Measurements from ENCODE around the gene LYST. TPM values are rescaled to one million over a fixed set of nuclear protein-coding genes. Genes with fewer than 3 reads are reported as not detected.
"Not testable (repeated sequence)": the region's sequence is repeated elsewhere in the genome, so short reads cannot be mapped to it uniquely, and the experiment has no call there.

LYST gene
- total RNA-seq, 1 experiment from 2014 or later: 146 TPM

- in situ Hi-C loops (cut with HindIII; ENCODE audit: low pct_unique_long_range_greater_than_20kb, low sequenced_read_pairs); DNase-seq (ENCODE audit: low read depth, low spot score): not testable (repeated sequence)
Measured at GRCh38 chr1:235754186-235754585, 112.5 kb downstream of the LYST start.

GRCh38 chr1:235749755-235750300 is 116.9 kb downstream of the LYST start:
- DNase-seq (ENCODE audit: low read depth, low spot score): no peak
- in situ Hi-C loops (cut with HindIII; ENCODE audit: low pct_unique_long_range_greater_than_20kb, low sequenced_read_pairs): no loop called here

GRCh38 chr1:235748747-235749146 is 118.0 kb downstream of the LYST start:
- in situ Hi-C loops (cut with HindIII; ENCODE audit: low pct_unique_long_range_greater_than_20kb, low sequenced_read_pairs): no loop called here
- no peak for DNase-seq (ENCODE audit: low read depth, low spot score)

- DNase-seq (ENCODE audit: low read depth, low spot score): no peak
- in situ Hi-C loops (cut with HindIII; ENCODE audit: low pct_unique_long_range_greater_than_20kb, low sequenced_read_pairs): no loop called here
Measured at GRCh38 chr1:235746245-235746644, 120.5 kb downstream of the LYST start.

- DNase-seq (ENCODE audit: low read depth, low spot score): no peak
- in situ Hi-C loops (cut with HindIII; ENCODE audit: low pct_unique_long_range_greater_than_20kb, low sequenced_read_pairs): no loop called here
Measured at GRCh38 chr1:235745503-235746136, 121.1 kb downstream of the LYST start.

GRCh38 chr1:235742914-235743599 is 123.6 kb downstream of the LYST start:
- in situ Hi-C loops (cut with HindIII; ENCODE audit: low pct_unique_long_range_greater_than_20kb, low sequenced_read_pairs): no loop called here
- no peak for DNase-seq (ENCODE audit: low read depth, low spot score)

- in situ Hi-C loops (cut with HindIII; ENCODE audit: low pct_unique_long_range_greater_than_20kb, low sequenced_read_pairs): no loop called here
- DNase-seq (ENCODE audit: low read depth, low spot score): no peak
Measured at GRCh38 chr1:235741294-235741693, 125.4 kb downstream of the LYST start.

- in situ Hi-C loops (cut with HindIII; ENCODE audit: low pct_unique_long_range_greater_than_20kb, low sequenced_read_pairs): no loop called here
- DNase-seq (ENCODE audit: low read depth, low spot score): no peak
Measured at GRCh38 chr1:235739631-235740030, 127.1 kb downstream of the LYST start.

- in situ Hi-C loops (cut with HindIII; ENCODE audit: low pct_unique_long_range_greater_than_20kb, low sequenced_read_pairs): no loop called here
Measured at GRCh38 chr1:235739124-235739523, 127.6 kb downstream of the LYST start.

GRCh38 chr1:235737751-235738150 is 129.0 kb downstream of the LYST start:
- in situ Hi-C loops (cut with HindIII; ENCODE audit: low pct_unique_long_range_greater_than_20kb, low sequenced_read_pairs): no loop called here

More at GRCh38 chr1:235739124-235739523, 127.6 kb downstream of the LYST start:
- no peak for DNase-seq (ENCODE audit: low read depth, low spot score)

GRCh38 chr1:235736263-235736662 is 130.4 kb downstream of the LYST start:
- in situ Hi-C loops (cut with HindIII; ENCODE audit: low pct_unique_long_range_greater_than_20kb, low sequenced_read_pairs): no loop called here
- DNase-seq (ENCODE audit: low read depth, low spot score): peak; percentile 62

More at GRCh38 chr1:235737751-235738150, 129.0 kb downstream of the LYST start:
- DNase-seq (ENCODE audit: low read depth, low spot score): no peak

- in situ Hi-C loops (cut with HindIII; ENCODE audit: low pct_unique_long_range_greater_than_20kb, low sequenced_read_pairs): no loop called here
- DNase-seq (ENCODE audit: low read depth, low spot score): no peak
Measured at GRCh38 chr1:235735621-235736020, 131.1 kb downstream of the LYST start.

GRCh38 chr1:235734335-235734734 is 132.4 kb downstream of the LYST start:
- in situ Hi-C loops (cut with HindIII; ENCODE audit: low pct_unique_long_range_greater_than_20kb, low sequenced_read_pairs): no loop called here
- DNase-seq (ENCODE audit: low read depth, low spot score): peak; percentile 68

GRCh38 chr1:235730007-235730406 is 136.7 kb downstream of the LYST start:
- DNase-seq (ENCODE audit: low read depth, low spot score): no peak
- in situ Hi-C loops (cut with HindIII; ENCODE audit: low pct_unique_long_range_greater_than_20kb, low sequenced_read_pairs): no loop called here

- no peak for DNase-seq (ENCODE audit: low read depth, low spot score)
- in situ Hi-C loops (cut with HindIII; ENCODE audit: low pct_unique_long_range_greater_than_20kb, low sequenced_read_pairs): no loop called here
Measured at GRCh38 chr1:235726557-235726956, 140.1 kb downstream of the LYST start.

GRCh38 chr1:235725434-235725833 is 141.3 kb downstream of the LYST start:
- in situ Hi-C loops (cut with HindIII; ENCODE audit: low pct_unique_long_range_greater_than_20kb, low sequenced_read_pairs): no loop called here
- DNase-seq (ENCODE audit: low read depth, low spot score): no peak

GRCh38 chr1:235724730-235725129 is 142.0 kb downstream of the LYST start:
- no peak for DNase-seq (ENCODE audit: low read depth, low spot score)
- in situ Hi-C loops (cut with HindIII; ENCODE audit: low pct_unique_long_range_greater_than_20kb, low sequenced_read_pairs): no loop called here

GRCh38 chr1:235722858-235723257 is 143.8 kb downstream of the LYST start:
- no peak for DNase-seq (ENCODE audit: low read depth, low spot score)
- in situ Hi-C loops (cut with HindIII; ENCODE audit: low pct_unique_long_range_greater_than_20kb, low sequenced_read_pairs): no loop called here

GRCh38 chr1:235721982-235722381 is 144.7 kb downstream of the LYST start:
- DNase-seq (ENCODE audit: low read depth, low spot score): no peak
- in situ Hi-C loops (cut with HindIII; ENCODE audit: low pct_unique_long_range_greater_than_20kb, low sequenced_read_pairs): no loop called here

Measured in SK-MEL-5 (cell line).